HEK293 (cell line): ENCODE results near the gene SLC44A1.

ENCODE experiments used
- CTCF ChIA-PET: fragments of 350-600 bp; formaldehyde crosslinking; extraction: SDS; loops from one replicate; lab custom pipeline; 2021; ENCODE audit warnings: antibody characterized with exemption; lab: Yijun Ruan, JAX
- POLR2A ChIA-PET: fragments of 300-600 bp; formaldehyde crosslinking; extraction: SDS; loops from one replicate; lab custom pipeline; 2020; ENCODE audit warnings: antibody characterized with exemption, inconsistent platforms; lab: Yijun Ruan, JAX
- H3K27ac ChIP-seq: fragments of 200-500 bp; sonication (Bioruptor generic); 2 replicates; pipeline ENCODE4 v1.5.1; 2014; ENCODE audit warnings: low read depth, low read length, control low read depth, inconsistent platforms; ENCODE audit errors: extremely low read depth
- H3K36me3 ChIP-seq, 2 experiments: fragments of 200-500 bp in 1 of 2; sonication (Bioruptor generic) in 1 of 2; 1 replicate in 1 of 2; 2 replicates in 1 of 2; pipeline ENCODE4 v1.5.1; 2014 to 2017; ENCODE audit warnings: inconsistent platforms in 2 of 2, low read length in 2 of 2; ENCODE audit not compliant: control insufficient read depth in 2 of 2, insufficient read depth in 1 of 2
- H3K4me1 ChIP-seq: fragments of 200-500 bp; sonication (Bioruptor generic); 2 replicates; pipeline ENCODE4 v1.5.1; 2014; ENCODE audit warnings: mild to moderate bottlenecking, low read length, inconsistent platforms; ENCODE audit not compliant: control insufficient read depth, insufficient read depth
- H3K4me3 ChIP-seq: 2 replicates; pipeline ENCODE4 v1.5.1; 2011; ENCODE audit warnings: low read depth, mild to moderate bottlenecking, control low read depth, low read length, moderate library complexity
- H3K9me3 ChIP-seq: fragments of 200-500 bp; sonication (Bioruptor generic); 2 replicates; pipeline ENCODE4 v1.5.1; 2014; ENCODE audit warnings: low read depth, low read length, inconsistent platforms; ENCODE audit not compliant: control insufficient read depth, insufficient read depth
- BCL11B ChIP-seq: fragments of 450-650 bp; formaldehyde crosslinking; IDR thresholded peaks from 2 replicates; pipeline ENCODE4 v1.5.1; 2016; ENCODE audit warnings: low read depth, missing biosample characterization, missing genetic modification characterization
- FEZF1 ChIP-seq: fragments of 450-650 bp; formaldehyde crosslinking; IDR thresholded peaks from 2 replicates; pipeline ENCODE4 v1.5.1; 2016; ENCODE audit warnings: missing biosample characterization, missing genetic modification characterization
- KLF1 ChIP-seq: fragments of 450-650 bp; formaldehyde crosslinking; IDR thresholded peaks from 2 replicates; pipeline ENCODE4 v1.5.1; 2016; ENCODE audit warnings: missing biosample characterization, missing genetic modification characterization
- KLF16 ChIP-seq: fragments of 450-650 bp; formaldehyde crosslinking; IDR thresholded peaks from 2 replicates; pipeline ENCODE4 v1.5.1; 2017; ENCODE audit warnings: missing biosample characterization, missing genetic modification characterization
- MYNN ChIP-seq: fragments of 450-650 bp; formaldehyde crosslinking; IDR thresholded peaks from 2 replicates; pipeline ENCODE4 v1.5.1; 2016; ENCODE audit warnings: missing biosample characterization, missing genetic modification characterization, borderline replicate concordance
- TRIM28 ChIP-seq: IDR thresholded peaks from 2 replicates; pipeline ENCODE4 v1.6.1; 2011; ENCODE audit warnings: low read length, control low read depth, borderline replicate concordance
- ZNF23 ChIP-seq: fragments of 450-650 bp; formaldehyde crosslinking; IDR thresholded peaks from 2 replicates; pipeline ENCODE4 v1.5.1; 2016; ENCODE audit warnings: missing biosample characterization, missing genetic modification characterization, borderline replicate concordance
- ZNF248 ChIP-seq: fragments of 450-650 bp; formaldehyde crosslinking; IDR thresholded peaks from 2 replicates; pipeline ENCODE4 v1.5.1; 2017; ENCODE audit warnings: missing biosample characterization, missing genetic modification characterization
- ZNF37A ChIP-seq: fragments of 450-650 bp; IDR thresholded peaks from 2 replicates; pipeline ENCODE4 v1.5.1; 2018; ENCODE audit warnings: missing biosample characterization, missing genetic modification characterization
- ZNF433 ChIP-seq: fragments of 450-650 bp; formaldehyde crosslinking; IDR thresholded peaks from 2 replicates; pipeline ENCODE4 v1.5.1; 2016; ENCODE audit warnings: missing biosample characterization, missing genetic modification characterization, low read depth
- ZNF521 ChIP-seq: fragments of 450-650 bp; formaldehyde crosslinking; IDR thresholded peaks from 2 replicates; pipeline ENCODE4 v1.5.1; 2017; ENCODE audit warnings: missing biosample characterization, mild to moderate bottlenecking, missing genetic modification characterization
- ZNF548 ChIP-seq: fragments of 450-650 bp; formaldehyde crosslinking; IDR thresholded peaks from 2 replicates; pipeline ENCODE4 v1.5.1; 2016; ENCODE audit warnings: missing biosample characterization, missing genetic modification characterization
- ZNF626 ChIP-seq: fragments of 450-650 bp; sonication (Bioruptor Pico); formaldehyde crosslinking; IDR thresholded peaks from 2 replicates; pipeline ENCODE4 v1.5.1; 2018; ENCODE audit warnings: missing biosample characterization, missing genetic modification characterization, inconsistent platforms
- ZNF792 ChIP-seq: fragments of 450-650 bp; formaldehyde crosslinking; IDR thresholded peaks from 2 replicates; pipeline ENCODE4 v1.5.1; 2016; ENCODE audit warnings: missing biosample characterization, missing genetic modification characterization
- ZSCAN16 ChIP-seq: fragments of 450-650 bp; formaldehyde crosslinking; IDR thresholded peaks from 2 replicates; pipeline ENCODE4 v1.5.1; 2016; ENCODE audit warnings: missing biosample characterization, missing genetic modification characterization
- TF ChIP-seq, protein P1 (sequence below): fragments of 450-650 bp; formaldehyde crosslinking; conservative IDR thresholded peaks from 2 replicates; pipeline ENCODE4 v1.5.1; 2016; ENCODE audit warnings: low read depth, missing biosample characterization, missing genetic modification characterization
- TF ChIP-seq, protein P2 (sequence below): fragments of 450-650 bp; formaldehyde crosslinking; IDR thresholded peaks from 2 replicates; pipeline ENCODE4 v1.5.1; 2017; ENCODE audit warnings: missing biosample characterization, missing genetic modification characterization
- TF ChIP-seq, protein P3 (sequence below): fragments of 450-650 bp; formaldehyde crosslinking; IDR thresholded peaks from 2 replicates; pipeline ENCODE4 v1.5.1; 2016; ENCODE audit warnings: missing biosample characterization, missing genetic modification characterization
- TF ChIP-seq, protein P4 (sequence below): fragments of 450-650 bp; formaldehyde crosslinking; IDR thresholded peaks from 2 replicates; pipeline ENCODE4 v1.5.1; 2016; ENCODE audit warnings: missing biosample characterization, missing genetic modification characterization, low read depth

Gene SLC44A1

DNA sequence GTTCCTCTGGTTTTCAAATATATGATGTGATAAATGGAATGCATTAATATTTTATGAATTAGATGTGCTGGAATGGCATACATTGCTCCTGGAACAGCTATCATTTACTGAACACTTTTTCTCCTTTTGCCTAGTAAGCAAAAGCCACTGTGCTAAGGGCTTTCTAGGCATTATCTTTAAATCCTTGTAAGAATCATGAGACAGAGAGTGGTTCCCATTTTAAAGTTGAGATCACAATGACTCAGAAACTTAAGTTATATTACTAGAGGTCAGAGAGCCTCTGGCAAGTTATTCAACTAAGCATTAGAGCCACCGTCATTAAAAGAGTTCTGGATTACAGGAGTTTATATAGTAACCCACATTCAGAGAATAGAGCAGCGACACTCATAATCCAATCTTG lies 176.7 kb downstream of the SLC44A1 start:
- TF ChIP-seq, protein P1, sequence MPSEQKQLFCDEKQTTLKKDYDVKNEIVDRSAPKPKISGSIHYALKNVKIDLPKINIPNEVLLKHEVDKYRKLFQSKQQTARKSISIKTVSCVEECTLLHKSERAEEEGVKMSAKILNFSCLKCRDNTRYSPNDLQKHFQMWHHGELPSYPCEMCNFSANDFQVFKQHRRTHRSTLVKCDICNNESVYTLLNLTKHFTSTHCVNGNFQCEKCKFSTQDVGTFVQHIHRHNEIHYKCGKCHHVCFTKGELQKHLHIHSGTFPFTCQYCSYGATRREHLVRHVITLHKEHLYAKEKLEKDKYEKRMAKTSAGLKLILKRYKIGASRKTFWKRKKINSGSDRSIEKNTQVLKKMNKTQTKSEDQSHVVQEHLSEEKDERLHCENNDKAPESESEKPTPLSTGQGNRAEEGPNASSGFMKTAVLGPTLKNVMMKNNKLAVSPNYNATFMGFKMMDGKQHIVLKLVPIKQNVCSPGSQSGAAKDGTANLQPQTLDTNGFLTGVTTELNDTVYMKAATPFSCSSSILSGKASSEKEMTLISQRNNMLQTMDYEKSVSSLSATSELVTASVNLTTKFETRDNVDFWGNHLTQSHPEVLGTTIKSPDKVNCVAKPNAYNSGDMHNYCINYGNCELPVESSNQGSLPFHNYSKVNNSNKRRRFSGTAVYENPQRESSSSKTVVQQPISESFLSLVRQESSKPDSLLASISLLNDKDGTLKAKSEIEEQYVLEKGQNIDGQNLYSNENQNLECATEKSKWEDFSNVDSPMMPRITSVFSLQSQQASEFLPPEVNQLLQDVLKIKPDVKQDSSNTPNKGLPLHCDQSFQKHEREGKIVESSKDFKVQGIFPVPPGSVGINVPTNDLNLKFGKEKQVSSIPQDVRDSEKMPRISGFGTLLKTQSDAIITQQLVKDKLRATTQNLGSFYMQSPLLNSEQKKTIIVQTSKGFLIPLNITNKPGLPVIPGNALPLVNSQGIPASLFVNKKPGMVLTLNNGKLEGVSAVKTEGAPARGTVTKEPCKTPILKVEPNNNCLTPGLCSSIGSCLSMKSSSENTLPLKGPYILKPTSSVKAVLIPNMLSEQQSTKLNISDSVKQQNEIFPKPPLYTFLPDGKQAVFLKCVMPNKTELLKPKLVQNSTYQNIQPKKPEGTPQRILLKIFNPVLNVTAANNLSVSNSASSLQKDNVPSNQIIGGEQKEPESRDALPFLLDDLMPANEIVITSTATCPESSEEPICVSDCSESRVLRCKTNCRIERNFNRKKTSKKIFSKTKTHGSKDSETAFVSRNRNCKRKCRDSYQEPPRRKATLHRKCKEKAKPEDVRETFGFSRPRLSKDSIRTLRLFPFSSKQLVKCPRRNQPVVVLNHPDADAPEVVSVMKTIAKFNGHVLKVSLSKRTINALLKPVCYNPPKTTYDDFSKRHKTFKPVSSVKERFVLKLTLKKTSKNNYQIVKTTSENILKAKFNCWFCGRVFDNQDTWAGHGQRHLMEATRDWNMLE: no peak
- TF ChIP-seq ZNF626: no peak
- TF ChIP-seq ZNF37A (tag by site-specific recombination): no peak
- TF ChIP-seq KLF16 (tag by site-specific recombination): no peak
- TF ChIP-seq, protein P2, sequence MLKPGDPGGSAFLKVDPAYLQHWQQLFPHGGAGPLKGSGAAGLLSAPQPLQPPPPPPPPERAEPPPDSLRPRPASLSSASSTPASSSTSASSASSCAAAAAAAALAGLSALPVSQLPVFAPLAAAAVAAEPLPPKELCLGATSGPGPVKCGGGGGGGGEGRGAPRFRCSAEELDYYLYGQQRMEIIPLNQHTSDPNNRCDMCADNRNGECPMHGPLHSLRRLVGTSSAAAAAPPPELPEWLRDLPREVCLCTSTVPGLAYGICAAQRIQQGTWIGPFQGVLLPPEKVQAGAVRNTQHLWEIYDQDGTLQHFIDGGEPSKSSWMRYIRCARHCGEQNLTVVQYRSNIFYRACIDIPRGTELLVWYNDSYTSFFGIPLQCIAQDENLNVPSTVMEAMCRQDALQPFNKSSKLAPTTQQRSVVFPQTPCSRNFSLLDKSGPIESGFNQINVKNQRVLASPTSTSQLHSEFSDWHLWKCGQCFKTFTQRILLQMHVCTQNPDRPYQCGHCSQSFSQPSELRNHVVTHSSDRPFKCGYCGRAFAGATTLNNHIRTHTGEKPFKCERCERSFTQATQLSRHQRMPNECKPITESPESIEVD: no peak
- no peak for TF ChIP-seq ZNF248 (tag by site-specific recombination)
- no peak for TF ChIP-seq ZNF433
- TF ChIP-seq TRIM28: no peak
- TF ChIP-seq, protein P3, sequence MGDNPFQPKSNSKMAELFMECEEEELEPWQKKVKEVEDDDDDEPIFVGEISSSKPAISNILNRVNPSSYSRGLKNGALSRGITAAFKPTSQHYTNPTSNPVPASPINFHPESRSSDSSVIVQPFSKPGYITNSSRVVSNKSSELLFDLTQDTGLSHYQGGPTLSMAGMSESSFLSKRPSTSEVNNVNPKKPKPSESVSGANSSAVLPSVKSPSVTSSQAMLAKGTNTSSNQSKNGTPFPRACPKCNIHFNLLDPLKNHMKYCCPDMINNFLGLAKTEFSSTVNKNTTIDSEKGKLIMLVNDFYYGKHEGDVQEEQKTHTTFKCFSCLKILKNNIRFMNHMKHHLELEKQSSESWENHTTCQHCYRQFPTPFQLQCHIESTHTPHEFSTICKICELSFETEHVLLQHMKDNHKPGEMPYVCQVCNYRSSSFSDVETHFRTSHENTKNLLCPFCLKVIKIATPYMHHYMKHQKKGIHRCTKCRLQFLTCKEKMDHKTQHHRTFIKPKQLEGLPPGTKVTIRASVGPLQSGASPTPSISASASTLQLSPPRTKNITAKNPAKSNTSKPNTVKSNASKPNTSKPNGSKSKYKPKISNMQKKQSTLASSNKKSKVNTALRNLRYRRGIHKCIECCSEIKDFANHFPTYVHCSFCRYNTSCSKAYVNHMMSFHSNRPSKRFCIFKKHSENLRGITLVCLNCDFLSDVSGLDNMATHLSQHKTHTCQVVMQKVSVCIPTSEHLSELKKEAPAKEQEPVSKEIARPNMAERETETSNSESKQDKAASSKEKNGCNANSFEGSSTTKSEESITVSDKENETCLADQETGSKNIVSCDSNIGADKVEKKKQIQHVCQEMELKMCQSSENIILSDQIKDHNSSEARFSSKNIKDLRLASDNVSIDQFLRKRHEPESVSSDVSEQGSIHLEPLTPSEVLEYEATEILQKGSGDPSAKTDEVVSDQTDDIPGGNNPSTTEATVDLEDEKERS (tag by site-specific recombination): no peak
- TF ChIP-seq FEZF1 (tag by site-specific recombination): no peak
- no peak for TF ChIP-seq ZNF792
- no peak overlapping the region for H3K27ac ChIP-seq
- H3K4me3 ChIP-seq: no peak overlapping the region
- H3K36me3 ChIP-seq: no peaks in the 10 kb centered on the region
- CTCF ChIA-PET: interaction anchor here (0.5 to 0.7 kb wide), 3 partner anchors 260 to 463 kb away, joined by 3 to 5 read pairs (median 4); no protein-coding TSS in a partner anchor
- POLR2A ChIA-PET: no interaction called here
- no peaks in the 10 kb centered on the region for H3K4me1 ChIP-seq
- H3K9me3 ChIP-seq: no peaks in the 10 kb centered on the region

DNA sequence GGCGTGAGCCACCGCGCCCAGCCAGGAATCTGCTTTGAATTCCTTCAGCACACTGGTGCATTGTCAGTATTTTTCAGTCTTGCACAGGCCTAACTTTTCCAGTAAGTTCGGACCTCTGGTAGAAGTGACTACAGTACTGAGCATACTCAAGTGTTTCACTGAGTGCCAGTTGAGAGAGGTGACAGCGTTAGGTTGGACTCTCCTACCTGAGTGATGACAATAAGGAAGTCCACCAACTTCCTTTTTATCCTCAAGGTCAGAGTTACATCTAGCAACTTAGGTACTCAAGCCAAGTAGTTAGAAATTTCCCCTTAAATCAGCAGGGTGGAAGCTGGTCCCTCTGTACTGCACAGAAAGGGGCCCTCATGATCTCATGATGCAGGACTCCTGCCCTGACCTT lies 177.4 kb downstream of the SLC44A1 start:
- ChIA-PET POLR2A (interaction anchor here (0.6 kb wide), 1 partner anchor 18 kb away, joined by 4 read pairs; no protein-coding TSS in a partner anchor), CTCF (interaction anchor here (0.7 kb wide), 1 partner anchor 453 kb away, joined by 5 read pairs; no protein-coding TSS in a partner anchor)
- H3K4me1 ChIP-seq: no peaks in the 10 kb centered on the region

More for the DNA sequence above, 177.4 kb downstream of the SLC44A1 start:
- Histone ChIP-seq H3K4me3 (no peak overlapping the region), H3K9me3 (no peaks in the 10 kb centered on the region), H3K36me3 (no peaks in the 10 kb centered on the region), H3K27ac (no peak overlapping the region)
- TF ChIP-seq KLF1 (no peak), ZNF521 (tag by site-specific recombination) (no peak), ZNF23 (no peak), ZSCAN16 (tag by site-specific recombination) (no peak), ZNF548 (tag by site-specific recombination) (no peak), MYNN (tag by site-specific recombination) (no peak), BCL11B (no peak)
- TF ChIP-seq, protein P2: no peak
- TF ChIP-seq, protein P4, sequence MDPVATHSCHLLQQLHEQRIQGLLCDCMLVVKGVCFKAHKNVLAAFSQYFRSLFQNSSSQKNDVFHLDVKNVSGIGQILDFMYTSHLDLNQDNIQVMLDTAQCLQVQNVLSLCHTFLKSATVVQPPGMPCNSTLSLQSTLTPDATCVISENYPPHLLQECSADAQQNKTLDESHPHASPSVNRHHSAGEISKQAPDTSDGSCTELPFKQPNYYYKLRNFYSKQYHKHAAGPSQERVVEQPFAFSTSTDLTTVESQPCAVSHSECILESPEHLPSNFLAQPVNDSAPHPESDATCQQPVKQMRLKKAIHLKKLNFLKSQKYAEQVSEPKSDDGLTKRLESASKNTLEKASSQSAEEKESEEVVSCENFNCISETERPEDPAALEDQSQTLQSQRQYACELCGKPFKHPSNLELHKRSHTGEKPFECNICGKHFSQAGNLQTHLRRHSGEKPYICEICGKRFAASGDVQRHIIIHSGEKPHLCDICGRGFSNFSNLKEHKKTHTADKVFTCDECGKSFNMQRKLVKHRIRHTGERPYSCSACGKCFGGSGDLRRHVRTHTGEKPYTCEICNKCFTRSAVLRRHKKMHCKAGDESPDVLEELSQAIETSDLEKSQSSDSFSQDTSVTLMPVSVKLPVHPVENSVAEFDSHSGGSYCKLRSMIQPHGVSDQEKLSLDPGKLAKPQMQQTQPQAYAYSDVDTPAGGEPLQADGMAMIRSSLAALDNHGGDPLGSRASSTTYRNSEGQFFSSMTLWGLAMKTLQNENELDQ (tag by site-specific recombination): no peak
